PC-9 (cell line): ENCODE measurements around the gene HDGFL3.

Experiments used
- EZH2 ChIP-seq: fragments of 200-600 bp; sonication (generic); IDR thresholded peaks from 2 replicates; pipeline ENCODE4 v1.8.0; 2017; ENCODE audit warnings: antibody characterized with exemption, low read depth
- TF ChIP-seq, protein P1 (sequence below): fragments of 200-600 bp; sonication (generic); conservative IDR thresholded peaks from 2 replicates; pipeline ENCODE4 v1.6.1; 2017; ENCODE audit warnings: mixed run types, antibody characterized with exemption, mild to moderate bottlenecking, moderate library complexity

DNA sequence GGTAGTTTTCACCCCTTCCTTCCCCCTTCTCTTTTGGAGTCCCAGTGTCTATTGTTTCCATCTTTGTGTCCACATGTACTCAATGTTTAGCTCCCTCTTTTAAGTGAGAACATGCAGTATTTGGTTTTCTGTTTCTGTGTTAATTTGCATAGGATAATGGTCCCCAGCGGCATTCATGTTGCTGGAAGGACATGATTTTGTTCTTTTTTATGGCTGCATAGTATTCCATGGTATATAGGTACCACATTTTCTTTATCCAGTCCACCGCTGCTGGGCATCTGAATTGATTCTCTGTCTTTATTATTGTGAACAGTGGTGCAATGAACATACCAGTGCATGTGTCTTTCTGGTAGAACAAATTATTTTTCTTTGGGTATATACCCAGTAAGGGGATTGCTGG, 7.7 kb upstream of the HDGFL3 start:
- TF ChIP-seq, protein P1, sequence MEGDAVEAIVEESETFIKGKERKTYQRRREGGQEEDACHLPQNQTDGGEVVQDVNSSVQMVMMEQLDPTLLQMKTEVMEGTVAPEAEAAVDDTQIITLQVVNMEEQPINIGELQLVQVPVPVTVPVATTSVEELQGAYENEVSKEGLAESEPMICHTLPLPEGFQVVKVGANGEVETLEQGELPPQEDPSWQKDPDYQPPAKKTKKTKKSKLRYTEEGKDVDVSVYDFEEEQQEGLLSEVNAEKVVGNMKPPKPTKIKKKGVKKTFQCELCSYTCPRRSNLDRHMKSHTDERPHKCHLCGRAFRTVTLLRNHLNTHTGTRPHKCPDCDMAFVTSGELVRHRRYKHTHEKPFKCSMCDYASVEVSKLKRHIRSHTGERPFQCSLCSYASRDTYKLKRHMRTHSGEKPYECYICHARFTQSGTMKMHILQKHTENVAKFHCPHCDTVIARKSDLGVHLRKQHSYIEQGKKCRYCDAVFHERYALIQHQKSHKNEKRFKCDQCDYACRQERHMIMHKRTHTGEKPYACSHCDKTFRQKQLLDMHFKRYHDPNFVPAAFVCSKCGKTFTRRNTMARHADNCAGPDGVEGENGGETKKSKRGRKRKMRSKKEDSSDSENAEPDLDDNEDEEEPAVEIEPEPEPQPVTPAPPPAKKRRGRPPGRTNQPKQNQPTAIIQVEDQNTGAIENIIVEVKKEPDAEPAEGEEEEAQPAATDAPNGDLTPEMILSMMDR, result no peak
- TF ChIP-seq EZH2, result no peak
